Hematopoietic multipotent progenitor cell treated with erythropoietin and hydrocortisone succinate and interleukin-3 and kit ligand, for 17 days (in vitro differentiated cells): Measurements from ENCODE around the gene XPR1.

Experiments
- DNase-seq: peaks from one replicate; pipeline ENCODE4 v3.0.0-alpha.2; 2015; ENCODE audit warnings: low spot score

XPR1 gene

DNA sequence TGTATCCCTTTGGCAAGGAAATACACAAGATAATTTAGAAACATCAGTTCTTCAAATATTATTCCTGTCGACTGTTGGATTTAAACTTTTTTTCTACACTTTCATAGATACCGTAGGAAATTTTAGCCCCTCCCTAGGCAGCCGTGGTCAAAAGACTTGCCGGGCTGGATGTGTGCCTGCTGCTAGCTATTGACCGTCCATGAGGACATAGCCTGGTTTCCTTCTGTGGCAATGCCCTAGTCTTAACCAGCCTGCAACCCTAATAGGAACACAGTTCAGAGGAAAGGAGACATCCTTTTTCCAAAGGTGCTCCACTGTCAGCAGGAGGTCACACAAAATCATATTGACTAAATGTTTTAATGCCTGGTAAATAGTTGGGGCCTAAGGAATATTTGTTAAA, 260.4 kb downstream of the XPR1 start:
- no peak for DNase-seq

DNA sequence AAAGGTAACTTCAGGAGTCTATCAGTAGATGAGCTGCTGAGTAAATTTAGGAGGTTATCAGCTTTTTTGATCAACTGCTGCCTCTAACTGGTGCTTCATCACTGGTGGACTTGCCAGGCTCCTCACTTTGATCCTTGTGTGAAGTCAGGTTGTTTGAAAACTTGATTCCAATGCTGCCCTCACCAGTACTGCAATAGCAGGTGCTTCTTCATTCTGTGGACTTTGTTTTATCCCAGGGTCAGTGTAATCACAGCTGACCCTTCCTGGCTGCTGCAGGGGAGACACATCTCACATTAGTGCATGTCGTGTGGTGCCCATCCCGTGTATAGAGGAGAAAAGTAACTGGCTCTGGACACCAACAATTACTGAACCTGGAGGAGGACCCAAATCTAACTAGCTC, 260.9 kb downstream of the XPR1 start:
- no peak for DNase-seq

DNA sequence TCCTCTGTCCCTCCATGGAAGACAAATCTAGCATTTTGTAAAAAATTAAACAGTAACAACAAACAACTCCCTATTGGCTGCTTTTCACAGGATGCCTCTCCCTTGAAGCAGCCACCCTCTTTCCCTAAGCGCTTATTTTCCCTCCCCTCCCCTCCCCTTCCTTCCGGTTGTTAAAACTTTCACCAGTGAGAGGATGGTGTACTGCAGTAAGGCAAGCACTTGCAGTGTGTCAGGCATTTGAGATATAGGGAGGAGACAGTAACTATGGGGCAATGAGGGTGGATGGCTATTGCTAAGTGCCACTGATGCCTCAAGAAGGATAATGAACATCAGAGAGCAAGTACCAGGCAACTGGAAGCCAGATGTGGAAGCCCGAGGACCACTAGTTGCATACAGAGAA, 261.8 kb downstream of the XPR1 start:
- no peak for DNase-seq

DNA sequence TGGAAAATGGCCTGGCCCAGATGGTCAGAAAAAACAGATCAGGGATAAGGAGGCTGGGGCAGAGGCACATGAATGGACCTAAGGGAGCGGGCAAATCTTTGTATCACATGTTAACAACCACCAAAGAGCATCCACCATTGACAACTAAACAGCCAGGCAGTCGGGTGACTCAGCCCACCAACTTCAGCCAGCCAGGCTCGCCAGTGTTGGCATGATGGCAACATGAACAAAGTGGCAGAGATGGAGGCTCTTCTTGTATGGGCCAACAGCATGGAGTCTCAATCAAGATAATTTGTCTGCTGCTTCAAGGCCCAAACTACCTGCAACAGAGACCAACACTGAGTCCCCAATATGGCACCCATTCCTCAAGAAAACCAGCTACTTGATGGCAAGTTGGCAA, 264.3 kb downstream of the XPR1 start:
- DNase-seq = no peak

DNA sequence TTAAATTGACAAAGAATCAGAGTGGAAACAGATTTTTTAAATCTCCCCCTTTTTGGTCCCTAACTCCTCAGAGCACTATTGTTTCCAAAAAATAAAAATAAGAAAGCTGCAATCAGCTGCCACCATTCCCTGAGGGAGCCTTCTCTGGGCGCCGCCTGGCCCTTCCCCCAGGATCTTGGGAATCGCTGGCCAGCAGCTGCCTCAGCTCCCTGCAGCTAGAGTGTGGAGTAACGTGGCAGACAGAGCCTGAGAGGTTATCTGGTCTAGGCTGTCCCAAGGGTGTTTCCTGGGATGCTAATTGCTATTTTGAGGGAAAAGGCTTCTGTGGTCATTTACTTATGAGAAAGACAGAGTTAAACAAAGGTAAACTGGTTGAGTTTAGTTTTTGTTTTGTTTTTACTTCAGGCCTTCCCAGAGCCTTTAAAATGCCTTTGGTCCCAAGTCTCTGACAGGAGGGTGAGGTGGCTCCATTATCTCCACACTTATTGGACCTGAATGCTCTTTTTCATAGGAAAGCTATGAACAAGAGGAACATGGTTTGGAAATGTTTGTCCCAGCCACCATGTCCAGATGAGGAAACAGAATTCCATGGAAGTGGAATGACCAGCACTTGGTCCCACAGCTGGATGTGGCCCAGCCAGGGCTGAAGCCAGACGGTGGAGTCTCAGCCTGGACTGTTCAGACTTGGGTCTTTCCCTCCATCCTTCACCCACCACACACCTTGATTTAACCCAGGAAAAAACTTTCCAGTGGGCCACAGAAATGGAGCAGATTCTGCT, 266.8 kb downstream of the XPR1 start:
- DNase-seq = no peak

DNA sequence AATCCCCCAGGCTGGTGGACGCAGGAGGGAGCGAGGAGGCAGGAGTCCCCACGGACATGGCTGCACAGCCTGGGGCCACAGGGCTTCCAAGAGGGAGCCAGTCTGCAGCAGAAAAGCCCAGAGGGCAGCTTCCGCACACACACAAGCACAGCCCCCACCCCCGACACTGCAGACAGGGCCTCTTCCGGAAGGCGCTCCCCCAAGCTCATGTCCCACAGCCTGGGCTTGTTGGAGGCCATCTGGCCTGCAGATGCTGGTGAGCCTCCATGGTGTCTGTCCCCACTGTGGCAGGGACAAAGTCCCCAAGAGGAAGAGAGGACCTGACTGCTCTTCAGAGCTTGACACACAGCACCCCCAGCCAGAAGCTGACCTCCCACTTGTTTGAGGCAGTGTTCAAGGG, 267.4 kb downstream of the XPR1 start:
- no peak for DNase-seq

DNA sequence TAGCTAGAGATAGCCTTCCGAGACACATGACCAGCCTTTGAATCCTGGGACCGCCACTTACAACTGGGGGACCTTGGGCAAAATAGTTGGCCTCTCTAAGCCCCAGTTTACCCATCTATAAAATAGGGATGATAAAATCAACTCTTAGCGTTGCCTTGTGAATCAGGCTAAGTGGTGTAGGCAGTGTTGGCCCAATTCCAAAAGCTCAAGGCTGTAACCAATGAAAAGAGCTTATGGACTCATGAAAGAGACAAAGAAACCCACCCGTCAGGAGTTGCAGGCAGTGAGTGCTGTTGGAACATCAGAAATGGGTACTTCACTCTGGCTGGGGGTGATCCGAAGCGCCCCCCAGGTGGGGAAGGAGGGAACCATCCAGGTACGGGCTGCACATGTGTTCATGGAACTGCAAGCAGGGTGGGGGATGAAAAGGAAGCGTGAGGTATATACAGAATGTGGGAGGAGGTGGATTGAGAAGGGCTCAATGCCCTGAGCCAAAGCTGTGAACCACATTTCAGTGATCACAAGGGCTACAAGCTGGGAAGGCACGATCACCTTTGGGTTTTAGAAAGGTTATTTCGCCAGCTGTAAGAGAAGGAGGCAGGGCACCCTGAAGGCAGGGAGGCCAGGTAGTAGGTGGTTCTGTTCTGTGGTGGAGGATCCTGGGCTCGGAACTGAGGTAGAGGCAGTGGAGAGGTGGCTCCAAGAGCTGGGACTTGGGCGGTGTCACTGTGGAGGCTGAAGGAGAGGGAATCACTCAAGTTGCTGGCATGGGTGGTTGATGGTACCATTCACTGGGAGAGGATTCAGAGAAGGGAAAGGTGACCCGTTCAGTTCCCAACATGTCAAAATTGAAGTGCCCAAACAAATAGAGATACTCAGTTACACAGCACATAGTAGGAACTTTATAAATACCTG, 269.5 kb downstream of the XPR1 start:
- no peak for DNase-seq

DNA sequence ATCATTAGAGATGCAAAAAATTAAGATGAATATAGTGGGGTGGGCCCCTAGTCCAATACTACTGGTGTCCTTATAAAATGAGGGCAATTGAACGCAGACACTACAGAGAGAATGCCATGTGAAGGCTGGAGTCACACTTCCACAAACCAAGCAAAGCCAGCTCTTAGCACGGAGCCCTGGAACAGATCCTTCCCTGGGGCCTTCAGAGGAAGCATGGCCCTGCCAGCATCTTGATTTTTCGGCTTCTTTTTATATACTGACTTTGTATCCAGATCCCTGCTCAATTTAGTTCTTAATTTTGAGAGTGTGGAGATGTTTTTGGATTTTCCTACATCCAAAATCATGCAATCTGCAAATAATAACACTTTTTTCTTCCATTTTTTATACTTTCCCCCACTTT, 270.7 kb downstream of the XPR1 start:
- DNase-seq = no peak

DNA sequence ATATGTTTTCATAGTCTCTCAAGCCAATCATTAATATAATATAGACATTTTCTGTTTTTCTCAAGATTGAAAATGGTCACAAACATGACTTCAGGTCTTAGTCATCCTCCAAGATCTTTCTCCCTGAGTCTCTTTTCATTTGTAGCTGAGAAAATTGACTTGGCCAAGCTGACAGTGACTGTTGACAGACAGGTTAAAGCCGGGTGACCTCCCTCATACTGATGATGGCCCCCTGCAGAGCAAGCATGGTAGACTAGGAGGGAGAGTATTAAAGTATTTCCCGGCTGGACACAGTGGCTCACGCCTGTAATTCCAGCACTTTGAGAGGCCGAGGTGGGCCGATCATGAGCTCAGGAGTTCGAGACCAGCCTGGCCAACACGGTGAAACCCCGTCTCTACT, 274.1 kb downstream of the XPR1 start:
- no peak for DNase-seq

DNA sequence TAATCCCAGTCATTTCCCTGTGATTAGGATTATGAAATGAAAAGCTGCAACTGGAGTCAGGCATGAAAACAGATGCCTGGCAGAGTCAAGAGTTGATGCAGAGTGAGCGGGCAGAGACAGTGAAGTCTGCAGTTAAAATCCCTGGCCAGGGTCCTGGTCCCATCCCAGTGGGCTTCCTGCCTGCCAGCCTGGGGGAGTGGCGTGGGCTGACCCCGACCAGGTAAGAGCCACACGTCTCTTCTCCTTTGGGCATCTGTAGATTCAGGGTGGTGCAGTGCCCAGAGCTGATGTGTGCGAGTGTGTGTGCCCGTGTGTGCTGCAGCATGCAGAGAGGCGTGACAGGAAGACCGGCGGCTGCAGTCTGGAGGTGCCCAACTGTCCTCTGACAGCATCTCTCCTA, 274.7 kb downstream of the XPR1 start:
- DNase-seq = no peak

DNA sequence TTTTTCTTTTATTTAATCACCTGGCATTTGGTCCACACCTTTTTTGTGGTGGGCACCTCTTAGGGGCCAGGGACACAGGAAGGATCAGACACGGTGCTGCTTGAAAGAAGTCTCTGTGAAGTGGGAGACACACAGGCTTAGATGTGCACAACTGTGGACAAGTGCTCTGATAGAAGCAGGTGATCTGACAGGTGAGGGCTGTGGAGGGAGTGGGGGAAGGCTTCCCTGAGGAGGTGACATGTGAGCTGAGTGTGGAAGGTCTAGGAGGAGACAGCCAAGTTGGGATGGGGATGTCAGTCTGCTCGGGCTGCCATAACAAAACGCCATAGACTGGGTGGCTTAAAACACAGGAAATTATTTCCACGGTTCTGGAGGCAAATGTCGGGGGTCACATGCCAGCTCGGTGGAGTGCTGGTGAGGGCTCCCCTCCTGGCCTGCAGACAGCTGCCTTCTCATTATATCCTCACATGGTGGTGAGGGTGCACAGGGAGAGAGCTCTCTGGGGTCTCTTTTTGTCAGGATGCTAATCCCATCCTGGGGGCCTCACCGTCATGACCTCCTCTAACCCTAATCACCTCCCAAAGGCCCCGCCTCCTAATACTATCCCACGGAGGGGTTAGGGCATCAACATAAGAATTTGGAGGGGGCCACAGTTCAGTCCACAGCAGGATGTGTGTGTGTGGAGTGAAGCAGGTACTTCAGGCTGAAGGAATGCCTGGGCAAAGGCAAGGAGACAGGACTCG, 275.7 kb downstream of the XPR1 start:
- DNase-seq = no peak

DNA sequence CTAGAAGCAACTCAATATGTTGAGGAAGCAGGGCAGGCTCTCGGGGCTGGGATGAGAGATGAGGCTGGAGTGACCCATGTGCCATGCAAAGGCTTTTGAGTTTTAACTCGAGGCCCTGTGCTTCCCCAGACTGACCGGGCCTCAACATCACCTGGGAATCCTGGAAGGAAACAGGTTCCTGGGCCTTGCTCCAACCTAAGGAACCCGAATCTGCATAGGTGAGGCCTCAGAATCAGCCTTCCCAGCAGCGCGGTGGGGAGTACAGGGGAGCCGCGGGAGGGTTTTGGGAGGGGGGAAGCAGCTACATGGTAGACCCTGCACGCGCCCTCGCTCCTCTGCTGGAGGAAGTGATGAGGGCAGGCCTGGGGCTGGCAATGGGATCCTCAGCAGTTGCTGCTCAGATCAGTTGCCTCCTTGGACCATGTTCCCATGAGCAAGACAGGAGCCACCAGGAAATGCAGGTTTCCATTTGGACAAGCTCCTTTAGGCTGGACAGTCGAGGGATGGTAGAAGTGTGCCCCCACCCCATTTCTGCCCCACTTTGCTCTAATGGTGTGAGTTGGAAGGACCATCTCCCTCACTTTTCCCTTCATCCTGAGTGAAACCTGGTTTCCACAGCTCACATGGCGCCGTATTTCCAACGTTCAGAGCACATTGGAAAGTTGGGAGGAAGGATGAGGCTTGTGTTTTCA, 276.4 kb downstream of the XPR1 start:
- DNase-seq = no peak

DNA sequence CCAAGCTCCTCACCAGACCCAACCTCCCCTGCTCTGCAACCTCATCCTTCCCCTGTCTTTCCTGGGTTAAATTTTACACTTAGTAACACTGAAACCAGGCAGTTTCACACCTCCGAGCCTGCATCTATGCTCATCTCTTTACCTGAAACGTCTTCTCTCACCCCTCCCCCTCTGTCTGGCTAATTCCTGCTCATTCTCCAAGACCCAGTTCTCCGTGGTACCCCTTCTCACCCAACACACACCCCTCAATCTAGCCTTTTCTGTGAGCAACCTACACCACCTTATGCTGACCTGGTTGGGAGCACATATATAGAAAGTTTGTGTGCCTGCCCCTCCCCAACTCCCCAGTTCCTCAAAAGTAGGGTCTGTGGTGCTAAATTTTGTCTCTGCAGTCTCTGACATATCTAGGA, 277.2 kb downstream of the XPR1 start:
- DNase-seq = no peak

DNA sequence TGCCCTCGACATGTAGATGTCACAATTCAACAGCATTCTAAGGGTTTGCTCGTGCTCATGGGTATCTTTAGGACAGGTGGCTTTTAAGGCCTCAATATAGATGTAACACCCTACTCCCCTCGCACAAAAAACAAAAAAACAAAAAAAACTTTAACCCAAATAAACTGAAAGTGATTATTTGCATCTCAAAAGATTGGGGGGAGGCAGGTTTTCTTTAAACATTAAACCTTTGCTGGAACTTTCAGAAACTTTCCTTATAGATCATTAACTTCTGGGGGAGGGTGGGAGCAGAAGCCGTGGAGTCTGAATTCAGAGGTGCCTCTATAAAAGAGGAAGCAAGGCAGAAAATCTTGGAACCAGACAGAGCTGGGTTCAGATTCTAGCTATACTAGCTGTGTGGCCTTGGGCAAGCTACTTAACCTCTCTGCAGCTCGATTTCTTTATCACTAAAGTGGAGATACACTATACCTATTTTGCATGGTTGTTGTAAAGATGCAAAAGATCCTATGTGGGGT, 277.7 kb downstream of the XPR1 start:
- DNase-seq = no peak

DNA sequence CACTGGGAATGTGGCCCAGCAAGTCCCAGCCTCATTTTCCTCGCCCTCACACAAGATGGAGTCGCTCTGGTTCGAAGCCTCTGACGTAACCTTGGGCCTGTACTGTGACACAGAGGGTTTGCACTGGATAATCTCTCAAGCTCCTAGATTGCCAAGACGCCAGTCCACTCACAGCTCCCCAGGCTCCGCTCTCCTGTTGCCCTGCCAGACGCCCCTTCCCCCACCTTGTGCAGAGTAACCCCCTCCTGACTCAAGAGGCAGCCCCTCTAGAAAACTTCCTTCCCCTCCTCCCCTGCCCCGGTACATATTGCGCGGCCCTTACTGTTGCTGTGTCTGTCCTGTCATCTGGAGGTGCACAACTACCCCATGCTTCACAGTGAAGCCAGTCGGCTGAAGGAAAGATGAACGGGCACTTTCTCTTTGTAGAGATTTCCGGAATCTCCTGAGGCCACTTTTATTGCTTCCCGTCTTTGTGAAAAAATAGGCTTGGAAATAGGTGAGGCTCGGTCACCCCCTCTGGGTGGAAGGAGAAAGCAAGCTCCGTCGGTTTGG, 279.9 kb downstream of the XPR1 start:
- DNase-seq = no peak

DNA sequence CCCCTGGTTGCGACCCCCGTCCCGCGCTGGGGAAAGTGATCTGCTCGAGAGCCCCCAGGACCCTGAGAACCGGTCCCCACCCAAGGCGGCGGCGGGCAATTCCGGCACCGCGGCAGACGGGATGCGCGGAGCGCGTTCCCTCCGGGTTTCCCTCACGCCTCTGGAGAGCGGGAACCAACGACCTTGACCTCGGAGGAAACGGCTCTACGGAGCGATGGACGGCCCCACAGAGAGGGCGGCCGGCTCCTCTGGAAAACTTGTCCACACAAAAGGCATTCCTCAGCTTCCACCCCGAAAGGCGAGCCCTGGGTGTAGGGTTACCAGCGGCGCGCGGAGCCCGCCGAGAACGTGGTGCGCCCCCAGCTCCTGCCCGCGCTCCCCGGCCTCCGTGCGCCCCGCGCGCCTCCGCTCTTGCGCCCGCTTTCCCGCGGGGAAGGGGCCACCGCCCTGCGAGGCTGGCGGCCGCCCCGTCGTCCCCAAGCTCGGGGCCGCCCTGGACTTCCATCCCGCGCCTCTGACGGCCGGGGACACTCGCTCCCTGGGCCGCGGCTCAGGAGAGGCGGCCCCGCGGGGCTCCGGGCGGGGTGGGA, 280.5 kb downstream of the XPR1 start:
- no peak for DNase-seq

DNA sequence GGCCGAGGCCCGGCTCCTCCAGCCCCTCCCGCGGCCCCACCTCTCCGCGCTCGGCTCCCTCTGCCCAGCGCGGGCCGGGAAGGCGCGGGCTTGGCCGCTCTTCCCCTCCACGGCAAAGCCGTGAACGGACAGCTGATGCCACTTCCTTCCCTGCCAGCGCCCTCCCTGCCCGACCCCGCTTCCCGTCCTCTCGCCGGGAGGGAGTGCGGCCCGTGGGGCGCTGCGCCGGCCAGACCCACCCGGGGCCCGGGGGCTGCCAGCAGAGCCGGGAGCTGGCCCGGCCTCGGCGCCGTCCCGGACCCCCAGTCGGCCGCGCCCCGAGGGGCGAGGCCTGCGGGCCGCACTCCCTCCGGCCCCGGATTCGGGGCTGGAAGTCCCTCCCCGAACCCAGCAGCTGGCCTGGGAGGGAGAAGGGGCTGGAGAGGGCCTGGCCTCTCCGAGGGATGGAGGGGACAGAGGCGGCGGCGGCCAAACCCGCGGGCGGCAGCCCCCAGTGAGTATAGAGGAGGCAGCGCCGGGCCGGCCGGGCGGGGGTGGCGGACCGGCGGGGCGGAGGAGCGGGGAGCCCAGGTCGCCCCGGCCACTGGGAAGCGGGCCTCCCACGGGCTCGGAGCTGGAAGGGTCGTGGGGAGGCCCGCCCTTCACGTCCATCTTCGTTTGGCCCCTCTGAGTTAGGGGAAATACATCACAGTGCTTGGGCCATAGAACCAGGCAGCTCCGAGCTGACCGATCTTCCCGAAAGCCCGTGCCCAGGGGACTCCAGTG, 281.2 kb downstream of the XPR1 start, which contains the start of gene KIAA1614:
Gene KIAA1614, plus strand, starts transcription at position 97 of the 765 bp plus-strand sequence. Its CDS starts 347 bp downstream, at position 444.
- no peak for DNase-seq

DNA sequence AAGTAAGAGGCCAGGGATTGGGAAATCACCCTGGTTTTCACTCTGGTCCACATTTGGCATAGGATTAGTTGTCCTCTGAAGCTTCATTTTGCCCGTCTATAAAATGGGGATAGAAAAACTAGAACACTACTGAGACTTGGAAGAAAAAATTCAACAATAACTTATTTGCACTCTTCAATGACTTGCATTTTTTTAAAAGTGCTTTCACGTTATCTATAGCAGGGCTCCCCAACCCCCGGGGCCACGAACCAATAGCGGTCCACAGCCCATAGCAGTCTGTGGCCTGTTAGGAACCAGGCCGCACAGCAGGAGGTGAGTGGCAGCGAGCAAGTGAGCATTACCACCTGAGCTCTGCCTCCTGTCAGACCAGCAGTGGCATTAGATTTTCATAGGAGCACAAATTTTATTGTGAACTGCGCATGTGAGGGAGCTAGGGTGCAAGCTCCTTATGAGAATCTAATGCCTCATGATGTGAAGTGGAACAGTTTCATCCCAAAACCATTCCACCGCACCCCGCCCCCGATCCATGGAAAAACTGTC, 283.7 kb downstream of the XPR1 start:
- no peak for DNase-seq

DNA sequence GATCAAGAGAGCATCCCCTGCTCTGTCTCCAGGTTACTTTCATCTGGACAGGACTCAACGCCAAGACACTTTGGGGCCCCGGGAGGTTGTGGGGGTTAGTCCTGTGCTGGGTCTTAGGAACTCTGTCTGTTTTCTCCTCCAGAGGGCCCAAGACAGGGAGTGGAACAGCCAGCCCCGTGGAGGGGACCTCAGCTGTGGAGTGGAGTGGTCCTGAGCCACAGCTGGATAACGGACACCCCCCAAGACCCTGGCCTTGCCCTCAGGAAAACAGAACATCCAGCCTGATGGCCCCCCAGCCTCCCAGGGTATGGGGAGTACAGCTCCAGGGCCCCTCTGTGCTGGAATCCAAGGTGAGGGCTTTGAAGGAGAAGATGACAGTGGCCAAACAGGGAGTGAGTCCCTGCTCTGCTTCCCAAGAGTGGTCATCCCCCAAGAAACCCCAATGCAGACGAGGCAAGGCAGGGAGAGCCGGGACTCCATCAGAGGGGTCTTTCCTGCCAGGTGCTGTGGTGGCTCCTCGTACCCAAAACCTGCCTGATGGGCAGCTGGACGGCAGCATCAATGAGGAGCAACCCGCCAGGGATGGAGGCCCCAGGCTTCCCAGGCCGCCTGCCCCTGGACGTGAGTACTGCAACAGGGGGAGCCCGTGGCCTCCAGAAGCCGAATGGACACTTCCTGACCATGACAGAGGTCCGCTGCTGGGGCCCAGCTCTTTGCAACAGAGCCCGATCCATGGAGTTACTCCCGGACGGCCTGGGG, 284.4 kb downstream of the XPR1 start:
- DNase-seq = no peak
